ENCODE results near the gene OR52D1. TPM values are rescaled to one million over a fixed set of nuclear protein-coding genes. Genes with fewer than 3 reads are reported as not detected.

The OR52D1 gene
- total RNA-seq, 2 donors from 2014 or later: not detected

- Histone ChIP-seq H3K27ac (ENCODE audit: low read depth, low read length) (no peak overlapping the region), H3K4me1 (ENCODE audit: control insufficient read depth, insufficient read depth, low read length) (no peaks in the 10 kb centered on the region), H3K4me3 (ENCODE audit: low read length) (no peak overlapping the region), H3K9me3 (ENCODE audit: control insufficient read depth, low read length) (no peaks in the 10 kb centered on the region), H3K9ac (ENCODE audit: extremely low read depth, low read length, poor library complexity, severe bottlenecking) (no peak overlapping the region), H3K36me3 (ENCODE audit: control insufficient read depth, insufficient read depth, low read length) (no peaks in the 10 kb centered on the region), H3K27me3 (ENCODE audit: control insufficient read depth, insufficient read depth, low read length, poor library complexity, severe bottlenecking) (no peaks in the 10 kb centered on the region)
- DNase-seq: no peak
- Mint-ChIP-seq H3K4me1 (no peaks in the 10 kb centered on the region), H3K27ac (no peak overlapping the region), H3K9me3 (no peaks in the 10 kb centered on the region), H3K4me3 (no peak overlapping the region), H3K27me3 (ENCODE audit: insufficient read depth) (no peaks in the 10 kb centered on the region), H3K36me3 (ENCODE audit: low read depth) (no peaks in the 10 kb centered on the region)
- TF ChIP-seq CTCF (conservative IDR thresholded peaks at IDR 0.05): no peak
- 50 to 69% methylated on average over 2 to 4 of the region's 5 CpGs for WGBS, 2 experiments (ENCODE audit: insufficient coverage in 1 of 2, insufficient read length in 1 of 2)
Measured at GRCh38 chr11:5489576-5490357, 1.3 kb downstream of the OR52D1 start.

- Histone ChIP-seq H3K27me3 (ENCODE audit: control insufficient read depth, insufficient read depth, low read length, poor library complexity, severe bottlenecking) (no peaks in the 10 kb centered on the region), H3K27ac (ENCODE audit: low read depth, low read length) (no peak overlapping the region), H3K4me1 (ENCODE audit: control insufficient read depth, insufficient read depth, low read length) (no peaks in the 10 kb centered on the region), H3K36me3 (ENCODE audit: control insufficient read depth, insufficient read depth, low read length) (no peaks in the 10 kb centered on the region), H3K9me3 (ENCODE audit: control insufficient read depth, low read length) (no peaks in the 10 kb centered on the region), H3K4me3 (ENCODE audit: low read length) (no peak overlapping the region), H3K9ac (ENCODE audit: extremely low read depth, low read length, poor library complexity, severe bottlenecking) (no peak overlapping the region)
- WGBS, 2 experiments (ENCODE audit: insufficient coverage in 1 of 2, insufficient read length in 1 of 2): 83 to 89% methylated on average over 1 to 2 of the region's 2 CpGs
- Mint-ChIP-seq H3K9me3 (no peaks in the 10 kb centered on the region), H3K27me3 (ENCODE audit: insufficient read depth) (no peaks in the 10 kb centered on the region), H3K27ac (no peak overlapping the region), H3K4me1 (peaks cover 13% of the 10 kb centered on the region), H3K36me3 (ENCODE audit: low read depth) (no peaks in the 10 kb centered on the region), H3K4me3 (no peak overlapping the region)
- no peak for DNase-seq
- no peak for TF ChIP-seq CTCF (conservative IDR thresholded peaks at IDR 0.05)
Measured at GRCh38 chr11:5499671-5500070, 11.2 kb downstream of the OR52D1 start.

- no peaks in the 10 kb centered on the region for H3K36me3 Mint-ChIP-seq (ENCODE audit: low read depth)
- H3K4me1 Mint-ChIP-seq: peaks cover 13% of the 10 kb centered on the region
- no peaks in the 10 kb centered on the region for H3K27me3 Mint-ChIP-seq (ENCODE audit: insufficient read depth)
- H3K9me3 ChIP-seq (ENCODE audit: control insufficient read depth, low read length): no peaks in the 10 kb centered on the region
- no peaks in the 10 kb centered on the region for H3K4me1 ChIP-seq (ENCODE audit: control insufficient read depth, insufficient read depth, low read length)
- no peak for TF ChIP-seq CTCF (conservative IDR thresholded peaks at IDR 0.05)
- H3K27me3 ChIP-seq (ENCODE audit: control insufficient read depth, insufficient read depth, low read length, poor library complexity, severe bottlenecking): no peaks in the 10 kb centered on the region
- no peak overlapping the region for H3K4me3 Mint-ChIP-seq
- H3K27ac Mint-ChIP-seq: no peak overlapping the region
- H3K9ac ChIP-seq (ENCODE audit: extremely low read depth, low read length, poor library complexity, severe bottlenecking): no peak overlapping the region
- H3K4me3 ChIP-seq (ENCODE audit: low read length): no peak overlapping the region
- no peaks in the 10 kb centered on the region for H3K9me3 Mint-ChIP-seq
- WGBS, 2 experiments (ENCODE audit: insufficient coverage in 1 of 2, insufficient read length in 1 of 2): 93 to 100% methylated on average over 1 to 6 of the region's 6 CpGs
- no peaks in the 10 kb centered on the region for H3K36me3 ChIP-seq (ENCODE audit: control insufficient read depth, insufficient read depth, low read length)
- DNase-seq: no peak
- no peak overlapping the region for H3K27ac ChIP-seq (ENCODE audit: low read depth, low read length)
Measured at GRCh38 chr11:5500393-5500801, 11.9 kb downstream of the OR52D1 start.
